HepG2 (cell line): Measurements from ENCODE around the gene RABGAP1L. TPM values are rescaled to one million over a fixed set of nuclear protein-coding genes. Genes with fewer than 3 reads are reported as not detected.
A peak's percentile ranks its signal among the peaks of the same experiment; 100 is the strongest.

Experiments used
- AKAP8 ChIP-seq: sonication (generic); formaldehyde crosslinking; IDR thresholded peaks from 2 replicates; pipeline ENCODE4 v1.5.1; 2020; ENCODE audit warnings: mild to moderate bottlenecking, missing genetic modification reagents
- DNMT3B ChIP-seq: conservative IDR thresholded peaks from 2 replicates; pipeline ENCODE4 v1.6.1; 2016; ENCODE audit warnings: missing biosample characterization, control low read depth
- ELF3 ChIP-seq: IDR thresholded peaks from 2 replicates; pipeline ENCODE4 v1.6.1; 2016; ENCODE audit warnings: missing genetic modification reagents, missing compliant biosample characterization
- HIC2 ChIP-seq: sonication (generic); formaldehyde crosslinking; IDR thresholded peaks from 2 replicates; pipeline ENCODE4 v1.9.0; 2022; ENCODE audit warnings: low read depth, missing genetic modification reagents
- HMG20B ChIP-seq: conservative IDR thresholded peaks from 2 replicates; pipeline ENCODE4 v1.6.1; 2016; ENCODE audit warnings: missing genetic modification reagents, missing compliant biosample characterization
- IKZF5 ChIP-seq: IDR thresholded peaks from 2 replicates; pipeline ENCODE4 v1.6.1; 2018; ENCODE audit warnings: missing genetic modification reagents, mild to moderate bottlenecking, missing compliant biosample characterization
- JUNB ChIP-seq: sonication (generic); formaldehyde crosslinking; IDR thresholded peaks from 2 replicates; pipeline ENCODE4 v1.8.0; 2022; ENCODE audit warnings: missing genetic modification reagents, mild to moderate bottlenecking, borderline replicate concordance
- KLF13 ChIP-seq: sonication (generic); formaldehyde crosslinking; IDR thresholded peaks from 2 replicates; pipeline ENCODE4 v1.4.0; 2020; ENCODE audit warnings: mild to moderate bottlenecking, missing genetic modification reagents
- TCF7 ChIP-seq: sonication (generic); IDR thresholded peaks from 2 replicates; pipeline ENCODE4 v1.6.1; 2016; ENCODE audit warnings: antibody characterized with exemption, low read depth
- TOE1 ChIP-seq: sonication (generic); formaldehyde crosslinking; IDR thresholded peaks from 2 replicates; pipeline ENCODE4 v1.4.0; 2020; ENCODE audit warnings: mild to moderate bottlenecking, missing genetic modification reagents
- ZBTB38 ChIP-seq: sonication (generic); formaldehyde crosslinking; IDR thresholded peaks from 2 replicates; pipeline ENCODE4 v1.5.1; 2020; ENCODE audit warnings: mild to moderate bottlenecking, missing genetic modification reagents
- ZFAT ChIP-seq: sonication (generic); formaldehyde crosslinking; conservative IDR thresholded peaks from 2 replicates; pipeline ENCODE4 v1.8.1; 2023; ENCODE audit warnings: missing genetic modification reagents, inconsistent platforms
- ZMAT3 ChIP-seq: sonication (generic); formaldehyde crosslinking; conservative IDR thresholded peaks from 2 replicates; pipeline ENCODE4 v1.7.0; 2021; ENCODE audit warnings: missing genetic modification reagents
- ZNF10 ChIP-seq: sonication (generic); formaldehyde crosslinking; IDR thresholded peaks from 2 replicates; pipeline ENCODE4 v1.4.0; 2020; ENCODE audit warnings: mild to moderate bottlenecking, low read depth, missing genetic modification reagents, borderline replicate concordance
- ZNF101 ChIP-seq: sonication (generic); formaldehyde crosslinking; IDR thresholded peaks from 2 replicates; pipeline ENCODE4 v1.4.0; 2020; ENCODE audit warnings: mild to moderate bottlenecking, low read depth, missing genetic modification reagents, borderline replicate concordance
- ZNF282 ChIP-seq: fragments of 450-650 bp; IDR thresholded peaks from 2 replicates; pipeline ENCODE4 v1.6.1; 2018; ENCODE audit not compliant: partially characterized antibody
- ZNF562 ChIP-seq: sonication (generic); formaldehyde crosslinking; IDR thresholded peaks from 2 replicates; pipeline ENCODE4 v1.8.0; 2022; ENCODE audit warnings: missing genetic modification reagents, borderline replicate concordance
- ZNF605 ChIP-seq: sonication (generic); formaldehyde crosslinking; IDR thresholded peaks from 2 replicates; pipeline ENCODE4 v1.8.0; 2022; ENCODE audit warnings: mild to moderate bottlenecking, missing genetic modification reagents
- ZNF639 ChIP-seq: conservative IDR thresholded peaks from 2 replicates; pipeline ENCODE4 v1.6.1; 2018; ENCODE audit warnings: missing genetic modification reagents
- ZNF7 ChIP-seq: IDR thresholded peaks from 2 replicates; pipeline ENCODE4 v1.6.1; 2016; ENCODE audit warnings: missing biosample characterization, missing genetic modification reagents
- ZNF747 ChIP-seq: sonication (generic); formaldehyde crosslinking; IDR thresholded peaks from 2 replicates; pipeline ENCODE4 v1.8.1; 2023; ENCODE audit warnings: missing genetic modification reagents, mild to moderate bottlenecking, borderline replicate concordance
- ZNF784 ChIP-seq: sonication (generic); formaldehyde crosslinking; IDR thresholded peaks from 2 replicates; pipeline ENCODE4 v1.5.1; 2020; ENCODE audit warnings: missing genetic modification reagents, mild to moderate bottlenecking, borderline replicate concordance
- ZNF878 ChIP-seq: sonication (generic); formaldehyde crosslinking; IDR thresholded peaks from 2 replicates; pipeline ENCODE4 v1.8.1; 2023; ENCODE audit warnings: mild to moderate bottlenecking, missing genetic modification reagents, moderate library complexity
- ZNF891 ChIP-seq: sonication (generic); formaldehyde crosslinking; IDR thresholded peaks from 2 replicates; pipeline ENCODE4 v1.5.0; 2020; ENCODE audit warnings: mild to moderate bottlenecking, missing genetic modification reagents
- ZSCAN30 ChIP-seq: sonication (generic); formaldehyde crosslinking; IDR thresholded peaks from 2 replicates; pipeline ENCODE4 v1.5.0; 2020; ENCODE audit warnings: mild to moderate bottlenecking, missing genetic modification reagents
- polyA plus RNA-seq, 8 experiments: library from polyadenylated mRNA; depleted of rRNA in 3 of 8; stranded (reverse) in 7 of 8; unstranded in 1 of 8; fragments of >200 nt; fragmentation: Illumina TruSeq in 4 of 8; extraction: Trizol in 4 of 8; gene quantifications; 2 replicates each; pipeline versions ENCODE4 v1.2.1 to v1.2.3, GENCODE V29; 2011 to 2016; ENCODE audit warnings: low read depth in 4 of 8, missing spikeins in 1 of 8, mixed read lengths in 1 of 8; ENCODE audit not compliant: insufficient read depth in 1 of 8
- total RNA-seq, 5 experiments: library from RNA; depleted of rRNA; stranded (reverse); fragments of >200 nt; fragmentation: Illumina TruSeq; extraction: Trizol; gene quantifications; 2 replicates each; pipeline ENCODE4 v1.2.3, GENCODE V29; 2016; ENCODE audit warnings: low read depth in 1 of 5

Gene RABGAP1L
- total and polyA plus RNA-seq, 2 of the 13 experiments (the other 11 are each of a cell fraction or from before 2014, with no cell fraction given), result 7.9 to 22.6 TPM

- TF ChIP-seq ZNF639 (CRISPR knock-in tag), result peak; percentile 56
- no peak for TF ChIP-seq HMG20B (CRISPR knock-in tag)
- no peak for TF ChIP-seq ZNF282
- TF ChIP-seq ZNF891 (CRISPR knock-in tag), result no peak
- peak; percentile 27; the same call in 1 of the 2 replicates for TF ChIP-seq ZNF784 (CRISPR knock-in tag)
- no peak for TF ChIP-seq KLF13 (CRISPR knock-in tag)
- TF ChIP-seq ZNF10 (CRISPR knock-in tag), result no peak
- peak; percentile 39; the same call in 1 of the 2 replicates for TF ChIP-seq ELF3 (CRISPR knock-in tag)
- no peak for TF ChIP-seq AKAP8 (CRISPR knock-in tag)
- no peak for TF ChIP-seq ZFAT
- TF ChIP-seq ZSCAN30, result peak; percentile 91
- TF ChIP-seq ZNF605 (CRISPR knock-in tag), result no peak
- TF ChIP-seq ZBTB38 (CRISPR knock-in tag), result no peak
- no peak for TF ChIP-seq ZNF747
- no peak for TF ChIP-seq ZNF7 (CRISPR knock-in tag)
- TF ChIP-seq IKZF5 (CRISPR knock-in tag), result 0 out of 2 replicates have a peak, but pooled peaks have one; percentile 37
- no peak for TF ChIP-seq DNMT3B
- TF ChIP-seq ZNF101, result no peak
- no peak; the same call in 1 of the 2 replicates for TF ChIP-seq HIC2 (CRISPR knock-in tag)
- no peak for TF ChIP-seq ZNF562 (CRISPR knock-in tag)
- TF ChIP-seq JUNB (CRISPR knock-in tag), result no peak
- no peak for TF ChIP-seq TCF7
- no peak for TF ChIP-seq TOE1
- TF ChIP-seq ZNF878 (CRISPR knock-in tag), result no peak; the same call in 1 of the 2 replicates
- TF ChIP-seq ZMAT3 (CRISPR knock-in tag), result no peak
Measured at GRCh38 chr1:174159252-174160108, at the start of gene RABGAP1L (continued).
